22Rv1 (cell line): ENCODE measurements around the gene STC2.

Source experiments
- CTCF ChIP-seq: fragments of 450-650 bp; IDR thresholded peaks from 2 replicates; pipeline ENCODE4 v1.5.1; 2017; ENCODE audit warnings: mild to moderate bottlenecking
- ZFX ChIP-seq: fragments of 450-650 bp; IDR thresholded peaks from 2 replicates; pipeline ENCODE4 v1.6.1; 2017; ENCODE audit warnings: antibody characterized with exemption, borderline replicate concordance

GRCh38 chr5:173317852-173318251 lies 10.4 kb downstream of the STC2 start:
- TF ChIP-seq CTCF (no peak), ZFX (no peak)
